HPDE6-E6E7 (cell line): ENCODE data around the gene NFE2L1.
A peak's percentile ranks its signal among the peaks of the same experiment; 100 is the strongest.
"Not testable (repeated sequence)": the region's sequence is repeated elsewhere in the genome, so short reads cannot be mapped to it uniquely, and the experiment has no call there.

Experiments
- DNase-seq: peaks from one replicate; pipeline ENCODE4 v3.0.0; 2011; ENCODE audit warnings: missing footprints; ENCODE audit errors: extremely low spot score

Gene NFE2L1, protein sequence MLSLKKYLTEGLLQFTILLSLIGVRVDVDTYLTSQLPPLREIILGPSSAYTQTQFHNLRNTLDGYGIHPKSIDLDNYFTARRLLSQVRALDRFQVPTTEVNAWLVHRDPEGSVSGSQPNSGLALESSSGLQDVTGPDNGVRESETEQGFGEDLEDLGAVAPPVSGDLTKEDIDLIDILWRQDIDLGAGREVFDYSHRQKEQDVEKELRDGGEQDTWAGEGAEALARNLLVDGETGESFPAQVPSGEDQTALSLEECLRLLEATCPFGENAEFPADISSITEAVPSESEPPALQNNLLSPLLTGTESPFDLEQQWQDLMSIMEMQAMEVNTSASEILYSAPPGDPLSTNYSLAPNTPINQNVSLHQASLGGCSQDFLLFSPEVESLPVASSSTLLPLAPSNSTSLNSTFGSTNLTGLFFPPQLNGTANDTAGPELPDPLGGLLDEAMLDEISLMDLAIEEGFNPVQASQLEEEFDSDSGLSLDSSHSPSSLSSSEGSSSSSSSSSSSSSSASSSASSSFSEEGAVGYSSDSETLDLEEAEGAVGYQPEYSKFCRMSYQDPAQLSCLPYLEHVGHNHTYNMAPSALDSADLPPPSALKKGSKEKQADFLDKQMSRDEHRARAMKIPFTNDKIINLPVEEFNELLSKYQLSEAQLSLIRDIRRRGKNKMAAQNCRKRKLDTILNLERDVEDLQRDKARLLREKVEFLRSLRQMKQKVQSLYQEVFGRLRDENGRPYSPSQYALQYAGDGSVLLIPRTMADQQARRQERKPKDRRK

GRCh38 chr17:48047741-48048383 lies at the start of gene NFE2L1:
TSS of gene NFE2L1 (plus strand) at chr17:48048359. CDS start at chr17:48051119, 2,760 bp downstream.
- peak; percentile 98 for DNase-seq

GRCh38 chr17:47999582-47999981 lies 48.6 kb upstream of the NFE2L1 start:
- DNase-seq = no peak

- DNase-seq = no peak
Observed at GRCh38 chr17:48001197-48001596, 47.0 kb upstream of the NFE2L1 start.

DNA sequence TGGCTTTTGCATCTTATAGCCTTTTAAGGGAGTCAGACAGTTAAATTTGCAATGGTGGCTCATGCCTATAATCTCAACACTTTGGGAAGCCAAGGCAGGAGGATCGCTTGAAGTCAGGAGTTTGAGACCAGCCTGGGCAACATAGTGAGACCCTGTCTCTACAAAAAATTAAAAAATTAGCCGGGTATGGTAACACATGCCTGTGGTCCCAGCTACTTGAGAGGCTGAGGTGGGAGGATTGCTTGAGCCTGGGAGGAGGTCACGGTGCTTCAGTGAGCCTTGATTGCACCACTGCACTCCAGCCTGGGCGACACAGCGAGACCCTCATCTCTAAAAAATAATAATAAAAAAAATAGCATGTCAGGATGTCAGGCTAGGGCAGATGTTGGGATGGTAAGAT lies 46.5 kb upstream of the NFE2L1 start:
- DNase-seq = not testable (repeated sequence)

GRCh38 chr17:48002266-48002915 lies 45.8 kb upstream of the NFE2L1 start:
- peak; percentile 45 for DNase-seq

GRCh38 chr17:48002916-48003416 lies 45.2 kb upstream of the NFE2L1 start:
- DNase-seq = no peak

DNA sequence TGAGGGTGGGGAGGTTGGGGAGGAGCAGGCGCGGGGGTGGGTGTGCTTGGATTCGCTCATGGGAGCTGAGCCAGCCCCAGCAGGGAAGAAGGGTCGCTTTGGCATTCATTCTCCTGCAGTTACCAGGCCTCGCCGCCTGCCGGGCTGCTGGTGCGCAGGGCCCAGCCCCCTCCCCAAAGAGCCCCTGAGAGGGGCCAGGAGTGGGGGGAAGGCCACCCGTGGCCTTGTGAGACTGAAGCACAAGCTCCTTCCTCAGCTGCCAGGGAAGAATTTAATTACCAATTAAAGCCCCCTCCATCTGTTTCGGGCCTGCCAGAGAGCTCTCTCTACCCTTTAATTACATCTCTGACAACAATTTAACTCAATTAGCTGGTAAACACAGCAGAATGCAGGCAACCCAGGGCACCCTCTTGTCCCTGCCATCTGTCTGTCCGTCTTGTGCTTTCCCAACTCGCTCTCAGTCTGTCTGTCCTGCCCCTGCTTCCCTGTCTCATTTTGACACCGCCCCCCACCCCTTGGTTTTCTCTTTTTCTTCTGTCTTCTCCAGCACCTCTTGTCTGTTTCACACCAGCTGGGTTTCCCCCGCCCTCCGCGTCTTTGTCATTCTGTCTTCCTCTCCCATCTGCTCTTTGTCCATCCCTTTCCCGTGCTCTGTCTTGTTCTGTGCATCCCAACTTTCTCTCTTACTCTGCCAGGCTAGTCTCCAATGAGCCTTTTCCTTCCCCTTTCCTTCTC lies 44.6 kb upstream of the NFE2L1 start:
- DNase-seq = no peak

DNA sequence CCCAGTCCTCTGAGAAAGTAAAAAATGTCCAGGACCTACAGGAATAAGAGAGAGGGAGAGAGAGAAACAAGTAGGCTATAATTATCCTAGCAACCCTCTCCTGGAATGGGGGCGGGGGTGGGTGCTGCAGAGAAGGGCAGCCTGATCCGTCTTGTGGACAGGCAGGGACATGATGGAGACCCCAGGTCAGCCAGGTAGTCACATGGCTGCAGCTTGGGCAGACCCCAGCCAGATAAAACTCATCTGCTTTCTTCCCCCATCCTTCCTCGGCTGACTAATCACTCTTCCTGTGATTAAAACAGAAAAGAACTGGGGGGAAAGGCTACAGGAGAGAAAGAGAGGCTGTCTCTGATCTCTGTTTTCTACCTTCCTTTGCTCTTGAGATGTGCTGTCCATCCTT lies 43.2 kb upstream of the NFE2L1 start:
- DNase-seq = no peak

DNA sequence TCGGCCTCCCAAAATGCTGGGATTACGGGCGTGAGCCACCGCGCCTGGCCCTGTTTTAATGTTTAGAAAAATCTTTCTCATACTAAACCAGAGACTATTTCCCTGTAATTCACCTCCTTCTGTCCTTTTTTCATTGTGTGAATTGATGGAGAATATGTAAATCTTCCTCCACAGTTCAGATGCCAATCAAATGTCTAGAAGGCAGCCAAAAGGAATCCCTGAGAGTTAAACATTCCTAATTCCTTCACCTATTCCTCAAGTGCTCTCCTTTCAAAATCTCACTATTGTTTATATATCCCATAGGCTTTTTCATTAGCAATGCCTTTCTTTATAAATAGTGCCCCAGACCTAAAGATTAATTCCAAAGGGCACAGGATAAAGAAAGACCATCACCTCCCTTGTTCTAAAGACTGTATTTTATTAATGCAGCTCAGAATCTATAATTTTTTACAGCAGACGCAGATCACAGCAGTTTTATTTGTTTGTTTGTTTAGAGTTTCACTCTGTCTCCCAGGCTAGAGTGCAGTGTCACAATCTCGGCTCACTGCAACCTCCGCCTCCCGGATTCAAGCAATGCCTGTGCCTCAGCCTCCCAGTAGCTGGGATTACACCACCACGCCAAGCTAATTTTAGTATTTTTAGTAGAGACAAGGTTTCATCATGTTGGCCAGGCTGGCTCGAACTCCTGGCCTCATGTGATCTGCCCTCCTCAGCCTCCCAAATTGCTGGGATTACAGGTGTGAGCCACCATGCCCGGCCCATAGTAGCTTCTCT lies 41.0 kb upstream of the NFE2L1 start:
- DNase-seq = no peak

DNA sequence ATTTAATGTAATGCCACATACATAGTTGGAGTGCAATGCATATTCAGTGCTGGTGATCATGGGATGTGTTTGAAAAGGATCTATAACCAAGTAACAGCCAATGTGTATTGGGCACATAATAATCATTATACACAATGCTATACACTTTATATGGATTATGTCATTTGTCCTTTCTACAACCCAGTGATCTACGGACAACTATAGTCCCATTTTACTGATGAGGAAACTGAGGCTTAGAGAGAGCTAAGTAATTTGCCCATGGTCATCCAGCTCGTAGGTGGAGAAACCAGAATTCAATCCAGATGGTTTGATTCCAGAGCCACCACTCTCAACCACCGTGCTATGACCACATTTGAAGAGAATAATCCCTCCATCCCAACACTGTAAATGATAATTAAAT lies 38.0 kb upstream of the NFE2L1 start:
- DNase-seq = no peak

- DNase-seq = peak; percentile 67
Observed at GRCh38 chr17:48011405-48012150, 36.6 kb upstream of the NFE2L1 start.

DNA sequence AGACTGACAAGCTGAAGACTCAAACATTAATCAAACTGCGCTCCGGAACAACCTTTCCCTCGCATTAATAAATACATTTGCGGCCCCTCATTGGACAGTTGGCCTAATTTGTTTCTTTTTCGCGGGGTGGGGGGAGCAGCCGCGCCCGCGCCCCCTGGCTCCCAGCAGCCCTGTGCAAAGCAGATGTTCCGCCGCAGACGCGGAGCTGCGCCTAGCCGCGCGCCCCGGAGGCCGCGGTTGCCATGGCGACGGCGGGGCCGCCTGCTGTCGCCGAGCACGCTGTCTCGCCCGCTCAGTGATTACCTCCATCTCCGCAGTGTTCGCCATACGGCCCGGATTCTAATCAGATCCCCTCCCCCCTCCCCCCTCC lies 36.0 kb upstream of the NFE2L1 start:
- no peak for DNase-seq

DNA sequence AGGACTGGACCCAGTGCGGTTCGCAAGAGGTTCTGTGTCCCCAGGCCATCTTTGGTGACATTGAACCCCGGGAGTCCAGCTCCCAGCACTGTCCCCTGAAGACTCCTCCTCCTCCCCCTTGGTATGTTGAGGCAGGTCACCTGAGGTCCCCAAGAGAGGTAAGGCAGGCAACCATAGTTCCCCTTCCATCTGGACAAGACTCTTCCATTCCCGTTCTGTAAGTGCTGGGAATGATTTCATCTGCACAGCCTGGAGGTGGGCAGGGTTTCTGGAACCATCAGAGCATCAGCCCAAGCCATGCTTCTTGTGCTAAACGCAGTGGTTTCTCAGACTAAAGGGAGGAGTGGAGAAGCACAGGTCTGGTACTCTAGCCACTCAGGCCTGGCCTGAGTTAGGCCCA lies 35.5 kb upstream of the NFE2L1 start:
- DNase-seq = no peak

DNA sequence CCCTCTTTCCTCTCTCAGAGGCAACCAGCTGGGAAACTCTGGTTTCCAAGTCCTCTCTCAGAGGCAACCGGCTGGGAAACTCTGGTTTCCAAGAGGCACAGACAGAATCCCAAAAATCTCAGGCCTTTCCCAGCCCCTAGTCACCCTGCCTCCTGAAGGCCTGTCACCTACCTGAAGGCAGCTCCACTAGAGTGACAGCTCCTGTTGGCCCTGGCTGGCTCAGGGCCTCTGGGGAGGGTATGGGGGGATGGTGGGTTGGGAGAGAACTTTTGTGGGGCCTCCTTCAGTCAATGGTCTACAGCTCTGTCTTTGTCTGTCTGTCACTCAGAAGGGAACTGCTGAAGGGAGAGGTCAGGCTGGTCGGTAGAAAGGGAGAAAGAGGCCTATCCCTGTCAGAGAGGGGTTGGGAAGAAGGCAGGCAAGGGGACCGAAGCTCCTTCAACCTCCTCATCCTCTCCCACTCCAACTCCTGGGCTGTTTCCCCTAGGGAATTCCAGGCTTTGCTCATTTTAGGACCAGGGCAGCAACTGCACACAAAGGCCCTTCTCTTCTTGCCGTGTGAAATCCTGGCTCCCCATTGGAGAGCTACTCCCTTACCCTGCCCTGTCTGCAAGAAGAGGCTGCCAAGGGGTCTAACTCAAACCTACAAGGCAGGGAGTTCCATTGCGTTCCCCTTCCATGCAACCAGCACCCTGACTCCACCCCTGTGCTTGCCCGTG lies 34.1 kb upstream of the NFE2L1 start:
- no peak for DNase-seq

GRCh38 chr17:48014595-48015111 lies 33.5 kb upstream of the NFE2L1 start:
- DNase-seq = no peak

- no peak for DNase-seq
Observed at GRCh38 chr17:48016112-48016511, 32.0 kb upstream of the NFE2L1 start.

- DNase-seq = not testable (repeated sequence)
Observed at GRCh38 chr17:48017817-48018158, 30.4 kb upstream of the NFE2L1 start.

- DNase-seq = no peak
Observed at GRCh38 chr17:48021934-48022333, 26.2 kb upstream of the NFE2L1 start.

DNA sequence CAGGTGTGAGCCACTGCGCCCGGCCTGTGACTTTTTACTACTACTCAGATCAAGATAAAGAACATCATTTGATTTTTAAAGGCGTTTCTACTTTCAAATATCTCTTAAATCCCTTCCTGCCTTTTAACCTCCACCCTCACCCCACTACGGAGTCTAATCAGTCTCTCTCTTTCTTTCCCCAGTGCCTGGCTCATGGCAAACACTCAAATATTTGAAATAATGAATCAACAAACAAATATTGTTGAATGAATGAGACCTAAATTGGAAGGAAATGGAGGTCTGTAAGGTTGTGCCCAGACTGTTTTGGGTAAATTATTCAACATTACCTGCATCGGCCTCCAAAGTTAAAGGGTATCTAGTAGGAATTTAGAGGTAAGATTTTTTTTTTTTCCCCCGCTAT lies 25.3 kb upstream of the NFE2L1 start:
- no peak for DNase-seq
